Sigmoid colon (tissue), 7 donors: Measurements from ENCODE around the gene OOSP3. TPM values are rescaled to one million over a fixed set of nuclear protein-coding genes. Genes with fewer than 3 reads are reported as not detected.

ENCODE experiments used
- DNase-seq: peaks from one replicate; pipeline ENCODE4 v3.0.0-alpha.2; 2019
- H3K27ac ChIP-seq, 4 donors: fragments of 200-600 bp; sonication (generic); one replicate each; pipeline ENCODE4 v1.5.1; 2016 to 2019; ENCODE audit warnings: mild to moderate bottlenecking in 1 of 4
- H3K27me3 ChIP-seq, 3 donors: fragments of 200-600 bp; sonication (generic); one replicate each; pipeline ENCODE4 v1.5.1; 2019; ENCODE audit warnings: mild to moderate bottlenecking in 1 of 3
- H3K36me3 ChIP-seq, 4 donors: fragments of 200-600 bp; sonication (generic); one replicate each; pipeline ENCODE4 v1.5.1; 2016 to 2019
- H3K4me1 ChIP-seq, 4 donors: fragments of 200-600 bp; sonication (generic); one replicate each; pipeline ENCODE4 v1.5.1; 2017 to 2019
- H3K4me3 ChIP-seq, 4 donors: fragments of 200-600 bp; sonication (generic); one replicate each; pipeline ENCODE4 v1.5.1; 2017 to 2019; ENCODE audit warnings: mild to moderate bottlenecking in 2 of 4, moderate library complexity in 1 of 4
- H3K9me3 ChIP-seq, 4 donors: fragments of 200-600 bp in 3 of 4; sonication (generic) in 3 of 4; one replicate each; pipeline versions ENCODE4 v1.5.1 to v1.6.1; 2013 to 2019
- EP300 ChIP-seq, 4 donors: sonication (generic); formaldehyde crosslinking; IDR thresholded peaks; one replicate each; pipeline ENCODE4 v1.6.1; 2017; ENCODE audit warnings: antibody characterized with exemption in 4 of 4
- POLR2A ChIP-seq, 2 donors: fragments of 450-650 bp; IDR thresholded peaks; one replicate each; pipeline ENCODE4 v1.6.1; 2016; ENCODE audit warnings: antibody characterized with exemption in 2 of 2, mild to moderate bottlenecking in 2 of 2, moderate library complexity in 2 of 2
- POLR2AphosphoS5 ChIP-seq, 4 donors: sonication (generic); formaldehyde crosslinking; IDR thresholded peaks; one replicate each; pipeline ENCODE4 v1.6.1; 2017; ENCODE audit warnings: antibody characterized with exemption in 4 of 4
- WGBS, 2 donors: extraction: QIAGEN DNeasy Blood & Tissue Kit; methylation state at CpG; one replicate each; pipeline ENCODE4 v1.1.7; 2013; 5-methylcytosine and 5-hydroxymethylcytosine counted together
- intact Hi-C: fragments of 100-400 bp; cut with DNase I; formaldehyde crosslinking; loops from one replicate; pipeline ENCODE4 v1.15.1; 2023
- polyA plus RNA-seq, 3 donors: library from polyadenylated mRNA; stranded (reverse); fragments of 200-250 nt; gene quantifications; one replicate each; pipeline ENCODE4 v1.2.3, GENCODE V29; 2013
- total RNA-seq, 4 donors: library from RNA; depleted of rRNA; stranded (reverse); fragments of >200 nt; gene quantifications; one replicate each; pipeline ENCODE4 v1.1.0, GENCODE V29; 2016
- TF ChIP-seq, protein P1 (sequence below), 4 experiments: fragments of 450-650 bp in 3 of 4; fragments of 200-600 bp in 1 of 4; IDR thresholded peaks; one replicate each; pipeline ENCODE4 v1.5.1; 2016 to 2019; ENCODE audit warnings: antibody characterized with exemption in 4 of 4, mild to moderate bottlenecking in 3 of 4, moderate library complexity in 2 of 4
- donor health status: healthy with polysubstance abuse.
- donor health status: Bipolar disorder and iron deficiency.
- donor health status: healthy.

OOSP3 gene
- total and polyA plus RNA-seq, 7 donors: not detected

DNA sequence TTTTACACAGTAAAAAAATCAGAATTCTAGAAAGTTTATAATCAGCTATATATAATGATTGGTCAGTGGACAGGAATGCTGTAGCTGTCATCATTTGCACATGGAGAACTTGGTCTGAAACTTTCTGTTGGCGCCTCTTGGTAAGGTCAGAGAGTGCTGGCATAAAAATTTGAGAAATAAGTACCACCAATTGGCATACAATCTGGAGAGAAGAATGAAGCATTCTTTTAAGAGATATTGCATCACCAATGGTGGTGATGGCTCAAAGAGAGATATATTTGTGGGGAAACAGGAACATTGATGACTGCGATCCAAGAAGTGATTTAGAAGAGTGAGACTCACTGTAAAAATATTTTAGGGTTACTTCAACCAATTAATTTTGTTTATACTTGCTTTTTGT lies 39.9 kb downstream of the OOSP3 start:
- no peak overlapping the region for H3K27ac ChIP-seq
- WGBS, 2 donors: 92 to 94% methylated on average over 2 of the region's 2 CpGs

DNA sequence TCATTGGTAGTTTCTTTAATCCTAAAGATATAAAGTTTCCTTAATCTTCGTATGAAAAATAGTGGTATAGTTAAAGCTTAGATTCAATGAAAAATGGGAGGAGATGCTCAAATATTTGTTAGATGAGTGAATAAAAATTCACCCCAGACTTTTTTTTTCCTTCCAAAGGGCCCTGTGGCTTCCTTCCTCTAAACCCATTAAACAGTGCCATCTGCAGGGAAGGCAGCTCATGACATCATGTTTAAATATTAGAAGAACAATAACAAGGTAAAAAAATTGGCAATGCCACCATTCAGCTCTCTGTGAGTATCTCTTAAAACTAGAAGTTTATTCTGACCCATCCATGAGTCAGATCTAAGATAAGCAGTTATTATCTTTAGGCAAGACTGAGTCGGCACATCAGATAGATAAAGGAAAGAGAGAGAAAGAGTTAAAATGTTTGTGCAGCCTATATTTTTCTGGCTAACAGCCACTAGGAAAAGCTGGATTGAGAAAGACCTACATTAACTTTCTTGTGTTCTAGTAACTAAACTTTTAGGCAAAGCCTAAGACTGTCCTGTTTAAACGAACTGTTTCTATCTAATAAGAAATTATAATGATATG lies 40.5 kb downstream of the OOSP3 start:
- no peak overlapping the region for H3K4me3 ChIP-seq
- 58 to 67% methylated on average over 3 of the region's 3 CpGs for WGBS, 2 donors
- peaks cover 0 to 17% (median 14%) of the 10 kb centered on the region in 4 donors for H3K9me3 ChIP-seq
- no peaks in the 10 kb centered on the region for H3K36me3 ChIP-seq
- H3K27ac ChIP-seq: no peak overlapping the region
- TF ChIP-seq, protein P1, sequence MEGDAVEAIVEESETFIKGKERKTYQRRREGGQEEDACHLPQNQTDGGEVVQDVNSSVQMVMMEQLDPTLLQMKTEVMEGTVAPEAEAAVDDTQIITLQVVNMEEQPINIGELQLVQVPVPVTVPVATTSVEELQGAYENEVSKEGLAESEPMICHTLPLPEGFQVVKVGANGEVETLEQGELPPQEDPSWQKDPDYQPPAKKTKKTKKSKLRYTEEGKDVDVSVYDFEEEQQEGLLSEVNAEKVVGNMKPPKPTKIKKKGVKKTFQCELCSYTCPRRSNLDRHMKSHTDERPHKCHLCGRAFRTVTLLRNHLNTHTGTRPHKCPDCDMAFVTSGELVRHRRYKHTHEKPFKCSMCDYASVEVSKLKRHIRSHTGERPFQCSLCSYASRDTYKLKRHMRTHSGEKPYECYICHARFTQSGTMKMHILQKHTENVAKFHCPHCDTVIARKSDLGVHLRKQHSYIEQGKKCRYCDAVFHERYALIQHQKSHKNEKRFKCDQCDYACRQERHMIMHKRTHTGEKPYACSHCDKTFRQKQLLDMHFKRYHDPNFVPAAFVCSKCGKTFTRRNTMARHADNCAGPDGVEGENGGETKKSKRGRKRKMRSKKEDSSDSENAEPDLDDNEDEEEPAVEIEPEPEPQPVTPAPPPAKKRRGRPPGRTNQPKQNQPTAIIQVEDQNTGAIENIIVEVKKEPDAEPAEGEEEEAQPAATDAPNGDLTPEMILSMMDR (IDR thresholded peaks at IDR 0.05): peak in 2 of 4 experiments; percentile 15
- TF ChIP-seq POLR2A (IDR thresholded peaks at IDR 0.05) (no peak), EP300 (IDR thresholded peaks at IDR 0.05) (no peak), POLR2AphosphoS5 (IDR thresholded peaks at IDR 0.05) (no peak)
- H3K27me3 ChIP-seq: no peaks in the 10 kb centered on the region
- no peaks in the 10 kb centered on the region for H3K4me1 ChIP-seq
- intact Hi-C loops: loop anchor here (5.0 kb wide), 1 partner anchor 167 kb away; no protein-coding TSS in a partner anchor
- no peak for DNase-seq

More for the DNA sequence above, 39.9 kb downstream of the OOSP3 start:
- no peaks in the 10 kb centered on the region for H3K27me3 ChIP-seq
- H3K4me3 ChIP-seq: no peak overlapping the region
- DNase-seq: no peak
- H3K9me3 ChIP-seq: peaks cover 0 to 12% (median 9%) of the 10 kb centered on the region in 4 donors
- intact Hi-C loops: loop anchor here (5.0 kb wide), 1 partner anchor 166 kb away; no protein-coding TSS in a partner anchor
- no peaks in the 10 kb centered on the region for H3K36me3 ChIP-seq
- H3K4me1 ChIP-seq: no peaks in the 10 kb centered on the region
- TF ChIP-seq POLR2A (IDR thresholded peaks at IDR 0.05) (no peak), EP300 (IDR thresholded peaks at IDR 0.05) (no peak), POLR2AphosphoS5 (IDR thresholded peaks at IDR 0.05) (no peak)
- TF ChIP-seq, protein P1 (IDR thresholded peaks at IDR 0.05): no peak

DNA sequence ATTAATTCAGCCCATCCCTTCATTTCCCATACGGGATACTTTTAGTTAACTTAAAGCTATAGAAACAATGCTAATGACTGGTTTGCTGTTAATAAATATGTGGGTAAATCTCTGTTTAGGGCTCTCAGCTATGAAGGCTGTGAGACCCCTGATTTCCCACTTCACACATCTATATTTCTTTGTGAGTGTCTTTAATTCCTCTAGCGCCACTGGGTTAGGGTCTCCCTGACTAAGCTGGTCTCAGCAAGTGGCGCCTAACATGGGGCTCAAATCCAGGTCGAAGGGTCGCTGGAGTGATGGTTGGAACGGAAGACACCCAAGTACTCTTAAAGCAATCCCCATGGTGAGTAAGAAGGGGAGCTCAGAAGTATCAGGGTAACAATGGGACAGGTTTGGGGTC lies 45.2 kb downstream of the OOSP3 start:
- Histone ChIP-seq H3K4me3 (no peak overlapping the region), H3K27ac (no peak overlapping the region), H3K36me3 (no peaks in the 10 kb centered on the region), H3K9me3 (peaks cover 0 to 30% (median 19%) of the 10 kb centered on the region in 4 donors), H3K4me1 (no peaks in the 10 kb centered on the region), H3K27me3 (no peaks in the 10 kb centered on the region)
- intact Hi-C loops: no loop called here
- TF ChIP-seq POLR2A (IDR thresholded peaks at IDR 0.05): no peak
- TF ChIP-seq POLR2AphosphoS5 (IDR thresholded peaks at IDR 0.05): no peak
- TF ChIP-seq EP300 (IDR thresholded peaks at IDR 0.05): no peak
- TF ChIP-seq, protein P1 (IDR thresholded peaks at IDR 0.05): no peak
- no peak for DNase-seq
- 97% methylated on average over 6 of the region's 6 CpGs for WGBS, 2 donors

DNA sequence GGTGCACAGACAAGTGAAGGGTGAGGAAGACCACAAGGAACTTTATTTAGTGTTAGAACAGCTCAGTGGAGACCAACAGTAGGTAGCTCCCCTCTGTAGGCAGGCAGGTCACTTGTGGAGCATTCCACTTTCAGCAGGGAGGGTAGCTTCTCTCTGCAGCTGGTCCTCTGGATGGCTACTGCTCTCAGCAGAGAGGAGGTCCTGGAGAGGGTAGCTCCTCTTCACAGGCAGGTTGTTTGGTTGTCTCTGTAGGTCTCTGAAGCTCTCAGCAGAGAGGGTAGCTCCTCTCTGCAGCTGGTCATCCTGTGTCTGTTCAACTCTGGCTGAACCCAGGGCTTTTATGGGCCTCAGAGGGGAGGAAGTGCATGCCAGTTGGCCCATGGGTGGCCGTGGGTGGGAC lies 53.1 kb downstream of the OOSP3 start:
- WGBS, 2 donors: 78 to 81% methylated on average over 1 of the region's 1 CpG
- Histone ChIP-seq H3K4me1 (no peaks in the 10 kb centered on the region), H3K27me3 (no peaks in the 10 kb centered on the region), H3K4me3 (no peak overlapping the region), H3K36me3 (no peaks in the 10 kb centered on the region), H3K9me3 (peaks cover 0 to 3% (median 0%) of the 10 kb centered on the region in 4 donors), H3K27ac (no peak overlapping the region)
- DNase-seq: no peak
- TF ChIP-seq, protein P1 (IDR thresholded peaks at IDR 0.05): no peak
- TF ChIP-seq POLR2A (IDR thresholded peaks at IDR 0.05): no peak
- TF ChIP-seq POLR2AphosphoS5 (IDR thresholded peaks at IDR 0.05): no peak
- TF ChIP-seq EP300 (IDR thresholded peaks at IDR 0.05): no peak
- intact Hi-C loops: no loop called here

DNA sequence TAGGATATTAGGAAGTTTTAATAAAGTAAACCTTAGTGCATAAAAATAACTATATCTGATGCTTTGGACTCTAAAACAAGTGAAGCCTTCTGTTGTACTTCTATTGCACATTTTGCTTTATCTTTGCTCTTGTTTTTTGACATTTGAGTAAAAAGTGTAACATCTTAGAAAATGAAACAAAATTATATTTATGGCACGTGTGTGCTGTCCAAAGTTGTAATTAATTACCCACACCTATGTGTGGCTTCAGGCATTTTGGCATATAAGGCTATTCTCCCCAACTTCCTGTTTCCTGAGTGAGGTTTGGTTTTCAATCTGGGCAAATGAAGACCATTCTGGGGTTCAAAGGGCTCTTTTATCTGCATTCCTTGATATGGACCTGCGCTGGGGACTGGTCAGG lies 59.5 kb downstream of the OOSP3 start, which contains the start of gene OOSP1:
Gene OOSP1, plus strand, starts transcription at position 301 of the 400 bp plus-strand sequence. Its CDS starts 23 bp downstream, at position 324.
- Histone ChIP-seq H3K4me3 (no peak within 1 kb of the TSS), H3K36me3 (no peaks in the 10 kb centered on the region), H3K9me3 (no peaks in the 10 kb centered on the region), H3K27ac (no peak within 1 kb of the TSS), H3K27me3 (no peaks in the 10 kb centered on the region), H3K4me1 (no peaks in the 10 kb centered on the region)
- intact Hi-C loops: no loop called here
- DNase-seq: no peak
- 57 to 76% methylated on average over 2 of the region's 2 CpGs for WGBS, 2 donors
- TF ChIP-seq POLR2A (IDR thresholded peaks at IDR 0.05) (no peak), EP300 (IDR thresholded peaks at IDR 0.05) (no peak), POLR2AphosphoS5 (IDR thresholded peaks at IDR 0.05) (no peak)
- TF ChIP-seq, protein P1 (IDR thresholded peaks at IDR 0.05): no peak
